Measurements from ENCODE around the gene PIEZO1.
"Not testable (repeated sequence)": the region's sequence is repeated elsewhere in the genome, so short reads cannot be mapped to it uniquely, and the experiment has no call there.

Gene PIEZO1

GRCh38 chr16:88781140-88782077 is 3.6 kb downstream of the PIEZO1 start:
- peak; percentile 74 to 77 for DNase-seq

GRCh38 chr16:88780142-88781062 is 4.6 kb downstream of the PIEZO1 start:
- no peak for DNase-seq

- no peak for DNase-seq
Measured at GRCh38 chr16:88779406-88780141, 5.4 kb downstream of the PIEZO1 start.

GRCh38 chr16:88778541-88779065 is 6.4 kb downstream of the PIEZO1 start:
- DNase-seq = no peak

- DNase-seq = no peak
Measured at GRCh38 chr16:88778271-88778525, 6.8 kb downstream of the PIEZO1 start.

- DNase-seq = no peak
Measured at GRCh38 chr16:88777471-88778270, 7.3 kb downstream of the PIEZO1 start.

- DNase-seq = no peak
Measured at GRCh38 chr16:88775825-88776224, 9.2 kb downstream of the PIEZO1 start.

- no peak for DNase-seq
Measured at GRCh38 chr16:88774544-88775393, 10.3 kb downstream of the PIEZO1 start.

GRCh38 chr16:88773812-88774291 is 11.2 kb downstream of the PIEZO1 start:
- DNase-seq = peak in 1 of 2 donors; percentile 26

GRCh38 chr16:88772871-88773811 is 11.9 kb downstream of the PIEZO1 start:
- DNase-seq = no peak

- not testable (repeated sequence) for DNase-seq
Measured at GRCh38 chr16:88771781-88772180, 13.2 kb downstream of the PIEZO1 start.

GRCh38 chr16:88771294-88771772 is 13.7 kb downstream of the PIEZO1 start:
- no peak for DNase-seq

- peak in 1 of 2 donors; percentile 23 for DNase-seq
Measured at GRCh38 chr16:88770461-88771293, 14.3 kb downstream of the PIEZO1 start.

- DNase-seq = peak; percentile 32 to 38
Measured at GRCh38 chr16:88769617-88770460, 15.2 kb downstream of the PIEZO1 start.

- DNase-seq = no peak
Measured at GRCh38 chr16:88768071-88768783, 16.8 kb downstream of the PIEZO1 start.

GRCh38 chr16:88767546-88768070 is 17.4 kb downstream of the PIEZO1 start:
- DNase-seq = no peak

- DNase-seq = no peak
Measured at GRCh38 chr16:88766975-88767374, 18.0 kb downstream of the PIEZO1 start.

Measured in stimulated activated CD4-positive, alpha-beta T cell treated with anti-CD3 and anti-CD28 coated beads, Interleukin-2, amount 100 ng/mL, for 24 hours (primary cell).